ENCODE results near the gene EMILIN1. TPM values are rescaled to one million over a fixed set of nuclear protein-coding genes. Genes with fewer than 3 reads are reported as not detected.

The EMILIN1 gene
- total and polyA plus RNA-seq, 2 of the 4 experiments (the other 2 are of a cell fraction) = 26.5 to 95.6 TPM

- peaks cover 32% of the 10 kb centered on the region for H3K36me3 ChIP-seq (ENCODE audit: control insufficient read depth, insufficient read depth, low read length)
- no TSS peak for BruUV-seq (replicated peaks)
- H3K79me1 ChIP-seq (ENCODE audit: low read depth in 1 of 2, low read length in 2 of 2) = peaks cover 35 to 76% of the 10 kb centered on the region in 2 experiments
- CTCF ChIA-PET = no interaction called here
- H3K4ac ChIP-seq (ENCODE audit: low read depth, low read length) = no peak overlapping the region
- no peaks in the 10 kb centered on the region for H3K27me3 ChIP-seq (ENCODE audit: control insufficient read depth, insufficient read depth, low read length)
- DNase-seq = no peak
- ATAC-seq (ENCODE audit: low read depth) = no peak
- H3K9me1 ChIP-seq (ENCODE audit: insufficient read depth, low read length) = peaks cover 6% of the 10 kb centered on the region
- no peak overlapping the region for H2BK5ac ChIP-seq (ENCODE audit: low read depth, low read length, poor library complexity, severe bottlenecking)
- no peak overlapping the region for H2AK5ac ChIP-seq (ENCODE audit: low read depth, low read length)
- no peak overlapping the region for H2AFZ ChIP-seq (replicated peaks; ENCODE audit: low read length, poor library complexity)
- no peak overlapping the region for H3K27ac ChIP-seq (ENCODE audit: insufficient read depth, low read length)
- in situ Hi-C loops (cut with MboI; ENCODE audit: low sequenced_read_pairs) = no loop called here
- no peak overlapping the region for H3K9ac ChIP-seq (ENCODE audit: low read depth, low read length)
- H3K9me3 ChIP-seq (ENCODE audit: control insufficient read depth, insufficient read depth, low read length) = no peaks in the 10 kb centered on the region
- no peak overlapping the region for H2AK9ac ChIP-seq (replicated peaks; ENCODE audit: low read depth, low read length, poor library complexity)
- H4K5ac ChIP-seq (ENCODE audit: low read depth, low read length) = no peak overlapping the region
- no peak for TF ChIP-seq RFX5 (IDR thresholded peaks at IDR 0.05; ENCODE audit: low read depth, low read length)
- no peak for TF ChIP-seq MXI1 (IDR thresholded peaks at IDR 0.05; ENCODE audit: borderline replicate concordance, low read depth, low read length)
- TF ChIP-seq FOS (IDR thresholded peaks at IDR 0.05; ENCODE audit: low read depth, low read length) = no peak
- TF ChIP-seq CHD1 (IDR thresholded peaks at IDR 0.05; ENCODE audit: low read depth, low read length) = no peak
- no peak for TF ChIP-seq NFE2L2 (IDR thresholded peaks at IDR 0.05; ENCODE audit: low read depth, low read length)
- TF ChIP-seq SMC3 (IDR thresholded peaks at IDR 0.05; ENCODE audit: low read depth, low read length) = no peak
- no peak for TF ChIP-seq RCOR1 (IDR thresholded peaks at IDR 0.05; ENCODE audit: insufficient replicate concordance, low read length)
- TF ChIP-seq MAFK (IDR thresholded peaks at IDR 0.05; ENCODE audit: low read depth, low read length) = no peak
- TF ChIP-seq CTCF (conservative IDR thresholded peaks at IDR 0.05; ENCODE audit: low read depth, low read length) = no peak
- no peak for TF ChIP-seq USF2 (IDR thresholded peaks at IDR 0.05; ENCODE audit: low read depth, low read length)
- no peak for TF ChIP-seq POLR2A (IDR thresholded peaks at IDR 0.05; ENCODE audit: low read depth, low read length)
- TF ChIP-seq ELK1 (IDR thresholded peaks at IDR 0.05; ENCODE audit: borderline replicate concordance, low read depth, low read length) = no peak
- TF ChIP-seq RAD21 (IDR thresholded peaks at IDR 0.05; ENCODE audit: low read length) = no peak
- TF ChIP-seq BHLHE40 (IDR thresholded peaks at IDR 0.05; ENCODE audit: low read depth, low read length) = no peak
- TF ChIP-seq MAZ (IDR thresholded peaks at IDR 0.05; ENCODE audit: borderline replicate concordance, low read depth, low read length) = no peak
- no peak for TF ChIP-seq CEBPB (IDR thresholded peaks at IDR 0.05; ENCODE audit: low read depth, low read length)
- WGBS, 2 experiments (ENCODE audit: extremely low coverage in 2 of 2, insufficient read length in 1 of 2) = 100% methylated on average over 1 of the region's 2 CpGs; no CpG with 5 or more reads in 1 of the 2 experiments
- H3K23ac ChIP-seq (ENCODE audit: low read depth, low read length) = no peak overlapping the region
- no peak overlapping the region for H2BK15ac ChIP-seq (ENCODE audit: low read depth, low read length)
- no peak overlapping the region for H4K91ac ChIP-seq (ENCODE audit: insufficient read depth, low read depth, low read length)
- peaks cover 5% of the 10 kb centered on the region for H3K4me1 ChIP-seq (ENCODE audit: control insufficient read depth, insufficient read depth, low read length)
- no peak overlapping the region for H3K18ac ChIP-seq (ENCODE audit: low read depth, low read length)
- no peak overlapping the region for H4K8ac ChIP-seq (ENCODE audit: low read depth in 2 of 2, low read length in 2 of 2)
- no peak overlapping the region for H3K14ac ChIP-seq (replicated peaks; ENCODE audit: low read depth, low read length)
- no peak overlapping the region for H2BK120ac ChIP-seq (ENCODE audit: low read depth, low read length)
- no peak overlapping the region for H3K4me3 ChIP-seq (ENCODE audit: insufficient read depth, low read depth, low read length)
- intact Hi-C loops (cut with micrococcal nuclease) = no loop called here
- H3K4me2 ChIP-seq (ENCODE audit: low read depth, low read length) = no peak overlapping the region
- dilution Hi-C loops (cut with HindIII; ENCODE audit: low sequenced_read_pairs, unreplicated experiment) = no loop called here
- no peak overlapping the region for H2BK20ac ChIP-seq (ENCODE audit: low read depth, low read length)
- POLR2A ChIA-PET (ENCODE audit: unreplicated experiment) = no interaction called here
- peaks cover 23% of the 10 kb centered on the region; the same call in 1 of the 2 replicates for H4K20me1 ChIP-seq (ENCODE audit: insufficient read depth, low read length)
- no peak overlapping the region for H3K56ac ChIP-seq (ENCODE audit: extremely low read depth, insufficient read depth, low read length)
Observed at GRCh38 chr2:27029051-27029450, 49.4 kb upstream of the EMILIN1 start.

Measured in IMR-90 (cell line).